DLD1 (cell line): Measurements from ENCODE around the gene TMC4.

Experiments
- in situ Hi-C: cut with HindIII; loops from 2 replicates; pipeline ENCODE4 v1.10.0; 2017; ENCODE audit warnings: low sequenced_read_pairs

The TMC4 gene

DNA sequence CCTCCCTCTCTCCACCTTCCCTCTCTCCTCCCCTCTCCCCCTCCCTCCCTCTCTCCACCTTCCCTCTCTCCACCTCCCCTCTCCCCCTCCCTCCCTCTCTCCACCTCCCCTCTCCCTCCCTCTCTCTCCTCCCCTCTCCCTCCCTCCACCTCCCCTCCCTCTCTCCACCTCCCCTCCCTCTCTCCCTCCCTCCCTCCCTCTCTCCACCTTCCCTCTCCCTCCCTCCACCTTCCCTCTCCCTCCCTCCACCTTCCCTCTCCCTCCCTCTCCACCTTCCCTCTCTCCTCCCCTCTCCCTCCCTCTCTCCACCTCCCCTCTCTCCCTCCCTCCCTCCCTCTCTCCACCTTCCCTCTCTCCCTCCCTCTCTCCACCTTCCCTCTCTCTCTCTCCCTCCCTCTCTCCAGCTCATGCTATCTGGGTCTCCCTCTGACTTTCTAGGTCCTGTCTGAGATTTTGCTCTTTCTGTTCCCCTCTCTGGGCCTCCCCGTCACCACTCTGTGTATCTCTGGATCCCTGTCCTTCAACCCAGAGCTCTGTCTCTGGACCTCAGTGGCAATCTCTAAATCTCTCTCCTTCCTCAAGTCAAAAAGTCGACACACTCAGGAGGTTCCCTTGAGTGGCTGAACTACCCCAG is 38.9 kb downstream of the TMC4 start:
- in situ Hi-C loops, result no loop called here

GRCh38 chr19:54133312-54133956 is 39.5 kb downstream of the TMC4 start:
- in situ Hi-C loops, result no loop called here

- in situ Hi-C loops, result no loop called here
Measured at GRCh38 chr19:54129617-54129996, 43.4 kb downstream of the TMC4 start.

- in situ Hi-C loops, result no loop called here
Measured at GRCh38 chr19:54128796-54129616, 44.0 kb downstream of the TMC4 start.

- in situ Hi-C loops, result no loop called here
Measured at GRCh38 chr19:54128441-54128725, 44.6 kb downstream of the TMC4 start.

GRCh38 chr19:54127688-54128440 is 45.1 kb downstream of the TMC4 start:
- in situ Hi-C loops, result no loop called here

- in situ Hi-C loops, result no loop called here
Measured at GRCh38 chr19:54125713-54126112, 47.2 kb downstream of the TMC4 start.

DNA sequence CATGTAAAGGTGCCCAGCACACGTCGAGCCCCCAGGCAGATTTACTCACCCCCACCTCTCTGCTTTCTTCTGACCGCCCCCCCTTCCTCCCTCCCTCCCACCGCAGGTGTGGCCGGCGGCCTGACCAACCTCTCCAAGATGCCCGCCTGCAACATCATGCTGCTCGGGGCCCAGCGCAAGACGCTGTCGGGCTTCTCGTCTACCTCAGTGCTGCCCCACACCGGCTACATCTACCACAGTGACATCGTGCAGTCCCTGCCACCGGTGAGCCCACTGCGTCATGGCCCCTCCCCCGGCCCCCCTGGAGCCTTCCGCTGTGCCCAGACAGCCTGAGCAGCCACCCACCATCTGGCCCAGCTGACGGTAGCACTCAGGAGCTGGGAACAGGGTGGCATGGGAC is 48.6 kb downstream of the TMC4 start:
- in situ Hi-C loops, result no loop called here

DNA sequence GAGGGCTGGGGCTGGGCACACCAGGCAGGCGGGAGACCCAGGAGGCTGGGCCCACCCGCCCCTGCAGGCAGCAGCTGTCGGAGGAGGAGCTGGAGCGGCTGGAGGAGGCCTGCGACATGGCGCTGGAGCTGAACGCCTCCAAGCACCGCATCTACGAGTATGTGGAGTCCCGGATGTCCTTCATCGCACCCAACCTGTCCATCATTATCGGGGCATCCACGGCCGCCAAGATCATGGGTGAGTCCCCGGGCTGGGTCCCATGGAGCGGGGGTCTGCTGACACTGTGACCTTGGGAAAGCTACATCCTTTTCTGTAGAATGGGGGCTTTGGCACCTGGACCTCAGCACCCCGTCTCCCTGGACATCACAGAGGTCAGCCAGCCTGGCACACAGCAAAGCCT is 49.3 kb downstream of the TMC4 start:
- in situ Hi-C loops, result no loop called here

- in situ Hi-C loops, result no loop called here
Measured at GRCh38 chr19:54121259-54121658, 51.7 kb downstream of the TMC4 start.

- in situ Hi-C loops, result no loop called here
Measured at GRCh38 chr19:54115109-54116063, 57.6 kb downstream of the TMC4 start, which contains the start of the genes PRPF31 and TFPT. TSS of gene PRPF31 (plus strand) at chr19:54115754. CDS start at chr19:54118279, 2,525 bp downstream. TSS of gene TFPT (minus strand) at chr19:54115657. CDS start at chr19:54115269, 388 bp downstream.

DNA sequence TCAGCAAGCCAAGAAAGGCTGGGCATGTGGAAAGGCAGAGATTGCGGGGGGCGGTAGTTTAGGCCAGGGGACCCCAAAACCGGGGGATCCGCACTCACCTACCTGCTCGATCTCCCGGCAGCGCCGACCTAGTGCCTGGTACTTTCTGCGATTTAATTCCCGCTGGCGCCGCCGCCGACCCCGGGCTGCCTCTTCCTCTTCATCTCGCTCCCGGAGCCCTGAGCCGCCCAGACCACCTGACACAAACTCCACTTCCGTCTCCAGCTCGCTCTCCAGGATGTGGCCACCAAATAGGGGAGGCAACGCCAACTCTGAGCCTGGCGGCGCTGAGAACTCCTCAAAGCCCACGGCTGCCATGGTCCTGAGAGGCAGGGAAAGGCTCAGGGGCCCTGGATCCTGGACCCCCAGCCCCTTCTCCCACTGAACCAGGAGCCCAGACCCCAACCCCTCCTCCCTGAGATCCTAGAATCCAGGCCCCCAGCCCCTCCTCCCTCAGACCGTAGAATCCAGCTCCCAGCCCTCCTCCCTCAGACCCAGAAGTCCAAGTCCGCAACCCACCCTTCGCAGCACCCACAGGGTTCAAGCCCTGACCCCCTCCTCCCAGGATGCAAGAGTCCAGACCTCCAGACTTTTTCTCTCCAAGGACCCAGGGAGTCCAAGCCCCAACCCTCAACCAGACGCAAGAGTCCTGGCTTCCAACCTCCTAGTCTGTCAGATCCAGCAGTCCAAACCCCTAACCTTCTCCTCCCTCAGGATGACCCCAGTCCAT is 58.4 kb downstream of the TMC4 start:
- in situ Hi-C loops, result no loop called here
